B cell (primary cell): ENCODE data around the gene APBA2.

Experiments
- EZH2 ChIP-seq: IDR thresholded peaks from 2 replicates; pipeline ENCODE4 v1.6.1; 2012; ENCODE audit warnings: borderline replicate concordance, low read depth, mild to moderate bottlenecking, moderate library complexity, low read length; ENCODE audit not compliant: insufficient read depth, poor library complexity, severe bottlenecking
- TF ChIP-seq, protein P1 (sequence below): fragments of 200-600 bp; IDR thresholded peaks from one replicate; pipeline ENCODE4 v1.8.0; 2022; ENCODE audit warnings: antibody characterized with exemption, mild to moderate bottlenecking

DNA sequence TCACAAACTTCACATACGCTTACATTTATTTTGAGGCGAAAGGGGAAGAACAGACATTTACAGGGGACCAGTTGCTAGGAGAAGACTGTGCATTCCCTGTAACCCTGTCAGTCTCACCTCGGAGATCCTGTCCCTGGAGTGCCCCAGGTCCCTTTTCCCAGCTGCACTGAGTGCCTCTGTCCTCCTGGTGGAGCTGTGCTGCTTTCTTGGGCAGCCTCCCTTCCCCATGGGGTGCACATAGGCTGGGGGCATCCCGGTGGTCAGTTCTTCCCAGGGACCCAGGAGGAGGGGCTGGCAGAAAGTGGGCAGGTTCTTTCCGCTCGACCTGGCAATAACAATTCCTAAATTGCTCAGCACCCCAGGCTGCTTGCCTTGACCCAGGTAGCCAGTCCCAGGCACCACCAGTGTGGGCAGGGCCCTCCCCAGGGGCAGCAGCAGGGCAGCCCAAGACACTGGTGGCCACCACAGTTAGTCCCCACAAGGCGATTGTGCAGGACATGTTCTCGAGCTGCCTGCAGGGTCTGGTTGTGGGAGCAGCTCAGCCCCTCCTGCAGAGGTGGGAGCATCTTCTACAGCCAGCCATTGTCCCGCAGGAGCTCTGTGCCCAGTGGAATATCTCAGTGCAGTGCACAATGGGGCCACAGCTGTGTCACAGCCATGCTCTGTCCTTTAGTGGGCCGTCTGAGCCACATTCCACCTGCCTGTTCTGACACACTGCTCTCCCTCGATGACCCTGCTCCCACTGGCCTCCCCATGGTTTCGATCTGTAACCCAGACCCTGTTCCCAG is 36.3 kb downstream of the APBA2 start:
- TF ChIP-seq, protein P1, sequence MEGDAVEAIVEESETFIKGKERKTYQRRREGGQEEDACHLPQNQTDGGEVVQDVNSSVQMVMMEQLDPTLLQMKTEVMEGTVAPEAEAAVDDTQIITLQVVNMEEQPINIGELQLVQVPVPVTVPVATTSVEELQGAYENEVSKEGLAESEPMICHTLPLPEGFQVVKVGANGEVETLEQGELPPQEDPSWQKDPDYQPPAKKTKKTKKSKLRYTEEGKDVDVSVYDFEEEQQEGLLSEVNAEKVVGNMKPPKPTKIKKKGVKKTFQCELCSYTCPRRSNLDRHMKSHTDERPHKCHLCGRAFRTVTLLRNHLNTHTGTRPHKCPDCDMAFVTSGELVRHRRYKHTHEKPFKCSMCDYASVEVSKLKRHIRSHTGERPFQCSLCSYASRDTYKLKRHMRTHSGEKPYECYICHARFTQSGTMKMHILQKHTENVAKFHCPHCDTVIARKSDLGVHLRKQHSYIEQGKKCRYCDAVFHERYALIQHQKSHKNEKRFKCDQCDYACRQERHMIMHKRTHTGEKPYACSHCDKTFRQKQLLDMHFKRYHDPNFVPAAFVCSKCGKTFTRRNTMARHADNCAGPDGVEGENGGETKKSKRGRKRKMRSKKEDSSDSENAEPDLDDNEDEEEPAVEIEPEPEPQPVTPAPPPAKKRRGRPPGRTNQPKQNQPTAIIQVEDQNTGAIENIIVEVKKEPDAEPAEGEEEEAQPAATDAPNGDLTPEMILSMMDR = no peak
- TF ChIP-seq EZH2 = no peak
